Endothelial cell of umbilical vein (primary cell): Measurements from ENCODE around the gene SYNPO. TPM values are rescaled to one million over a fixed set of nuclear protein-coding genes. Genes with fewer than 3 reads are reported as not detected.

Source experiments
- BruUV-seq: library from RNA; stranded (reverse); fragments of 400-500 nt; replicated peaks from 2 replicates; lab custom pipeline; 2021; lab: Mats Ljungman, UMichigan
- CTCF ChIA-PET: fragments of 300-600, 350-600 bp; sonication (Branson Sonifier 250); formaldehyde crosslinking; loops from one replicate; lab custom pipeline; 2021; ENCODE audit warnings: antibody characterized with exemption, inconsistent platforms; lab: Charles Lee
- POLR2A ChIA-PET: fragments of 300-600, 350-600 bp; sonication (Branson Sonifier 250); formaldehyde crosslinking; loops from one replicate; lab custom pipeline; 2021; ENCODE audit warnings: antibody characterized with exemption, inconsistent platforms; lab: Charles Lee
- DNase-seq: peaks from one replicate; pipeline ENCODE4 v3.0.0-alpha.2; 2011; ENCODE audit warnings: low read depth, low spot score
- FAIRE-seq: peaks from 2 replicates; lab custom pipeline; 2011; peaks lifted over from hg19 to GRCh38; lab: Jason Lieb, UNC
- H2AFZ ChIP-seq: 2 replicates; pipeline ENCODE4 v1.6.0; 2012; ENCODE audit warnings: low read depth, low read length, control low read depth, inconsistent platforms
- H3K27ac ChIP-seq: 2 replicates; pipeline ENCODE4 v1.5.1; 2011; ENCODE audit warnings: low read depth, mild to moderate bottlenecking, control low read depth, low read length, moderate library complexity; ENCODE audit not compliant: insufficient read depth
- H3K27me3 ChIP-seq, 2 experiments: 2 replicates each; pipeline versions ENCODE4 v1.6.0 to v1.6.1; 2011; ENCODE audit warnings: low read length in 2 of 2, mixed read lengths in 1 of 2; ENCODE audit not compliant: control insufficient read depth in 2 of 2, insufficient read depth in 2 of 2
- H3K36me3 ChIP-seq, 2 experiments: 2 replicates in 1 of 2; 3 replicates in 1 of 2; pipeline ENCODE4 v1.5.1; 2011; ENCODE audit warnings: low read length in 2 of 2, mild to moderate bottlenecking in 1 of 2, moderate library complexity in 1 of 2; ENCODE audit not compliant: control insufficient read depth in 2 of 2, insufficient read depth in 2 of 2; ENCODE audit errors: extremely low read depth in 1 of 2
- H3K4me1 ChIP-seq: 3 replicates; pipeline ENCODE4 v1.5.1; 2011; ENCODE audit warnings: mild to moderate bottlenecking, low read length; ENCODE audit not compliant: control insufficient read depth, insufficient read depth; ENCODE audit errors: extremely low read depth
- H3K4me2 ChIP-seq: 2 replicates; pipeline ENCODE4 v1.6.1; 2011; ENCODE audit warnings: low read length, control low read depth, mixed read lengths; ENCODE audit not compliant: insufficient read depth
- H3K4me3 ChIP-seq, 3 experiments: fragments of 200-600 bp in 1 of 3; sonication (generic), shearing (Covaris generic) in 1 of 3; replicated peaks in 1 of 3; 2 replicates each; pipeline ENCODE4 v1.5.1; 2011 to 2016; ENCODE audit warnings: control low read depth in 3 of 3, low read length in 3 of 3, mild to moderate bottlenecking in 2 of 3, inconsistent platforms in 1 of 3, low read depth in 1 of 3, moderate library complexity in 1 of 3; ENCODE audit not compliant: insufficient read depth in 1 of 3
- H3K79me2 ChIP-seq: 2 replicates; pipeline ENCODE4 v1.6.0; 2012; ENCODE audit warnings: low read length, inconsistent platforms; ENCODE audit not compliant: control insufficient read depth, insufficient read depth
- H3K9ac ChIP-seq: replicated peaks from 2 replicates; pipeline ENCODE3; 2011; ENCODE audit warnings: low read length, control low read depth; ENCODE audit not compliant: insufficient read depth; ENCODE audit errors: extremely low read depth
- H3K9me1 ChIP-seq: replicated peaks from 3 replicates; pipeline ENCODE4 v1.6.0; 2011; ENCODE audit warnings: mild to moderate bottlenecking, low read length; ENCODE audit not compliant: control insufficient read depth, insufficient read depth; ENCODE audit errors: extremely low read depth
- H3K9me3 ChIP-seq: replicated peaks from 2 replicates; pipeline ENCODE4 v1.5.1; 2012; ENCODE audit warnings: low read length, inconsistent platforms; ENCODE audit not compliant: control insufficient read depth, insufficient read depth
- H4K20me1 ChIP-seq: replicated peaks from 2 replicates; pipeline ENCODE3; 2011; ENCODE audit warnings: mild to moderate bottlenecking, low read length; ENCODE audit not compliant: control insufficient read depth, insufficient read depth; ENCODE audit errors: extremely low read depth
- CTCF ChIP-seq, 2 donors: IDR thresholded peaks; 1 replicate in 1 of 2; 2 replicates in 1 of 2; pipeline ENCODE4 v1.5.1; 2011; ENCODE audit warnings: low read length in 2 of 2, mild to moderate bottlenecking in 2 of 2, moderate library complexity in 2 of 2, control low read depth in 1 of 2, inconsistent platforms in 1 of 2, low read depth in 1 of 2; ENCODE audit not compliant: insufficient read depth in 1 of 2; ENCODE audit errors: extremely low read depth in 1 of 2
- EZH2 ChIP-seq: IDR thresholded peaks from 2 replicates; pipeline ENCODE4 v1.6.1; 2012; ENCODE audit warnings: borderline replicate concordance, low read depth, mild to moderate bottlenecking, moderate library complexity, low read length, inconsistent platforms; ENCODE audit not compliant: severe bottlenecking
- FOS ChIP-seq: IDR thresholded peaks from 2 replicates; pipeline ENCODE4 v1.6.1; 2011; ENCODE audit warnings: mild to moderate bottlenecking, low read length, moderate library complexity, borderline replicate concordance; ENCODE audit not compliant: insufficient read depth
- MAX ChIP-seq: IDR thresholded peaks from 2 replicates; pipeline ENCODE4 v1.6.1; 2011; ENCODE audit not compliant: insufficient read depth, insufficient read length
- MYC ChIP-seq: IDR thresholded peaks from one replicate; pipeline ENCODE4 v1.6.1; 2011; ENCODE audit warnings: mild to moderate bottlenecking, low read depth, low read length
- POLR2A ChIP-seq: IDR thresholded peaks from 2 replicates; pipeline ENCODE4 v1.6.1; 2012; ENCODE audit warnings: low read depth, mild to moderate bottlenecking, control low read depth, low read length
- POLR2AphosphoS5 ChIP-seq: IDR thresholded peaks from 2 replicates; pipeline ENCODE4 v1.6.1; 2012; ENCODE audit warnings: low read depth, mild to moderate bottlenecking, control low read depth, low read length, moderate library complexity; ENCODE audit not compliant: insufficient read depth
- dilution Hi-C: fragments of 300-500 bp; cut with MboI; formaldehyde crosslinking; loops from one replicate; pipeline ENCODE4 v1.15.0; 2019; ENCODE audit warnings: low sequenced_read_pairs; ENCODE audit not compliant: extremely low pct_ligation_motif_present
- intact Hi-C: fragments of 100-400 bp; cut with micrococcal nuclease; formaldehyde crosslinking; loops from one replicate; pipeline ENCODE4 v1.10.0; 2022
- polyA plus RNA-seq, 4 experiments: library from polyadenylated mRNA; depleted of rRNA in 3 of 4; stranded (reverse) in 3 of 4; unstranded in 1 of 4; fragments of >200 nt; gene quantifications; 2 replicates each; pipeline versions ENCODE4 v1.2.1 to v1.2.3, GENCODE V29; 2011 to 2012; ENCODE audit warnings: missing spikeins in 1 of 4
- total RNA-seq: library from RNA; stranded (reverse); gene quantifications from 2 replicates; pipeline ENCODE4 v1.2.3, GENCODE V29; 2021

Gene SYNPO
- total and polyA plus RNA-seq, 2 donors (not counting 3 experiments of a cell fraction or from before 2014, with no cell fraction given): 68.4 to 121 TPM

DNA sequence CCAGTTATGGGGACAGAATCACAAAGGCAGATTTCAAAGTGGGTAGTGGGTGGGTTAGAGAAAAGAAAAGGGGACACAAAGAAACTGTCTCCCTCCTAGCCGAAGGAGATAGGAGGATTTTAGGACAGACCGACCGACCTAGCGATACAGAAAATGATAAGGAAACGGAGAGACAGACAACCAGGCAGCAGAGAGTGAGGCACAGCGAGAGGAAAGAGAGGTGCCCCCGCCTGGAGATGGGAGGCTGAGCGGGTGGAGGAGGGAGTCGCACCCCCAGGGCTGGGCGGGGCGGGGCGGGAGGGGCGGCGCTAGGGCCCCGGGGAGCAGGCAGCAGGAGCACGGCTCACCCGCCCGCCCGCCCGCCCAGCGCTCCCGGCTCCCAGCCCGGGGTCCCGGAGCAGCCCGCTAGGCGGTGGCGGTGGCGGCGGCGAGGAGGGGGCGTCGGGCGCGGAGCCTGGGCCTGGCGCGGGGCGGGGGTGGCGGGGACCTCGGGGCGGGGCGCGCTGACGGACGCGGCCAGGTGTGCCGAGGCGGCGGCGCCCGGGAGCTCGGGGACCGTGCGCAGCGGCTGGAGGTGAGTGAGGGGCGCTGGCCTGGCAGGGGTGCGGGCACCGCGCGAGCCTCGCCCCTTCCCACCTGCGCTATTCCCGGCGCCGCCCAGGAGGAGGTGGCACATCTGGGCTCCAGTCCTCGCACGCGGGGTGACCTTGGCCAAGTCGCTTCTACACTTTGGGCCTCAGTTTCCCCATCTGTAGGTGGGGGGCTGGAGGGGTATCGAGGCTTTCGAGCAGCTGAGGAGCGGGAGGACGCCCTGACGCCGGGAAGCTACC lies 15.9 kb upstream of the SYNPO start:
- Histone ChIP-seq H3K36me3 (peaks cover 0 to 1% of the 10 kb centered on the region in 2 experiments), H2AFZ (peak overlapping the region; percentile 82), H3K9me3 (no peaks in the 10 kb centered on the region), H3K79me2 (no peaks in the 10 kb centered on the region), H3K4me1 (peaks cover 28% of the 10 kb centered on the region), H3K9me1 (no peaks in the 10 kb centered on the region), H3K9ac (peak overlapping the region; percentile 73), H3K4me2 (peak overlapping the region; percentile 84), H3K27ac (no peak overlapping the region), H4K20me1 (no peaks in the 10 kb centered on the region), H3K4me3 (peak overlapping the region; percentile 62 to 93 (median 70)), H3K27me3 (no peaks in the 10 kb centered on the region)
- CTCF ChIA-PET: no interaction called here
- intact Hi-C loops: no loop called here
- no TSS peak for BruUV-seq
- no peak for DNase-seq
- TF ChIP-seq EZH2: no peak
- TF ChIP-seq POLR2A: no peak
- no peak for TF ChIP-seq CTCF (IDR thresholded peaks at IDR 0.05; ENCODE audit: extremely low read depth in 1 of 2, insufficient read depth in 1 of 2, low read depth in 1 of 2, low read length in 2 of 2)
- TF ChIP-seq MAX: no peak
- TF ChIP-seq FOS: no peak
- TF ChIP-seq POLR2AphosphoS5: no peak
- TF ChIP-seq MYC: no peak
- no peak for FAIRE-seq
- dilution Hi-C loops: no loop called here
- POLR2A ChIA-PET: no interaction called here
